ENCODE data around the gene VIT. TPM values are rescaled to one million over a fixed set of nuclear protein-coding genes. Genes with fewer than 3 reads are reported as not detected.

VIT gene
- total RNA-seq: 1 to 10 TPM; 1.4 to 1.9 (median 1.7) TPM
- total RNA-seq (2013): 0.88 TPM

DNA sequence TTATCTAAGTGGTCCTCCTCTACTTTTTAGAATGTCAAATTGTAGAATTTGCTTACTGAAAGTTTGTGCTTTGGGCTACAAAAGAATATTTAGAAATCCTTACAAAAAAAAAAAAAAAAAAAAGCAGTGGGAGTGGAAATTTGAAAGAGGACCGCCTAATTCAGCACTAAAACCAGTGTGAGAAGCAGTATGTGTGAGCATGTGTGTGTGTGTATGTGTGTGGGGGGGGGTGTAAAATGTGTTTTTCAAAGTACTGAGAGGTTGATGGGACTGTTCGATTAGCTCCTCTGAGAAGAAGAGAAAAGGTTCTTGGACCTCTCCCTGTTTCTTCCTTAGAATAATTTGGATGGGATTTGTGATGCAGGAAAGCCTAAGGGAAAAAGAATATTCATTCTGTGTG is at the start of gene VIT:
Gene VIT (plus strand): TSS at position 175 of the 400 bp plus-strand sequence. CDS start 19,664 bp downstream, outside the sequence.
- DNase-seq (no peak), ATAC-seq (no peak)
- Histone ChIP-seq H3K27ac (ENCODE audit: low read length) (no peak within 1 kb of the TSS), H3K4me3 (ENCODE audit: low read length) (no peak within 1 kb of the TSS), H3K4me1 (ENCODE audit: control insufficient read depth, insufficient read depth, low read length) (no peaks in the 10 kb centered on the region), H3K27me3 (ENCODE audit: control insufficient read depth, insufficient read depth, low read length) (no peaks in the 10 kb centered on the region), H3K9me3 (ENCODE audit: control insufficient read depth, insufficient read depth, low read length) (no peaks in the 10 kb centered on the region), H3K36me3 (ENCODE audit: control insufficient read depth, insufficient read depth, low read length) (no peaks in the 10 kb centered on the region)
- no peak within 1 kb of the TSS for H3K27ac Mint-ChIP-seq
- H3K4me1 Mint-ChIP-seq: no peaks in the 10 kb centered on the region
- no peaks in the 10 kb centered on the region for H3K36me3 Mint-ChIP-seq
- WGBS (ENCODE audit: insufficient coverage): 73% methylated on average over 2 of the region's 2 CpGs
- intact Hi-C loops (cut with micrococcal nuclease): no loop called here
- no peaks in the 10 kb centered on the region for H3K9me3 Mint-ChIP-seq
- H3K4me3 Mint-ChIP-seq: no peak within 1 kb of the TSS
- H3K27me3 Mint-ChIP-seq (ENCODE audit: low read depth in 2 of 2): peaks cover 0 to 7% of the 10 kb centered on the region in 2 donors
- TF ChIP-seq, protein P1, sequence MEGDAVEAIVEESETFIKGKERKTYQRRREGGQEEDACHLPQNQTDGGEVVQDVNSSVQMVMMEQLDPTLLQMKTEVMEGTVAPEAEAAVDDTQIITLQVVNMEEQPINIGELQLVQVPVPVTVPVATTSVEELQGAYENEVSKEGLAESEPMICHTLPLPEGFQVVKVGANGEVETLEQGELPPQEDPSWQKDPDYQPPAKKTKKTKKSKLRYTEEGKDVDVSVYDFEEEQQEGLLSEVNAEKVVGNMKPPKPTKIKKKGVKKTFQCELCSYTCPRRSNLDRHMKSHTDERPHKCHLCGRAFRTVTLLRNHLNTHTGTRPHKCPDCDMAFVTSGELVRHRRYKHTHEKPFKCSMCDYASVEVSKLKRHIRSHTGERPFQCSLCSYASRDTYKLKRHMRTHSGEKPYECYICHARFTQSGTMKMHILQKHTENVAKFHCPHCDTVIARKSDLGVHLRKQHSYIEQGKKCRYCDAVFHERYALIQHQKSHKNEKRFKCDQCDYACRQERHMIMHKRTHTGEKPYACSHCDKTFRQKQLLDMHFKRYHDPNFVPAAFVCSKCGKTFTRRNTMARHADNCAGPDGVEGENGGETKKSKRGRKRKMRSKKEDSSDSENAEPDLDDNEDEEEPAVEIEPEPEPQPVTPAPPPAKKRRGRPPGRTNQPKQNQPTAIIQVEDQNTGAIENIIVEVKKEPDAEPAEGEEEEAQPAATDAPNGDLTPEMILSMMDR (IDR thresholded peaks at IDR 0.05): no peak

DNA sequence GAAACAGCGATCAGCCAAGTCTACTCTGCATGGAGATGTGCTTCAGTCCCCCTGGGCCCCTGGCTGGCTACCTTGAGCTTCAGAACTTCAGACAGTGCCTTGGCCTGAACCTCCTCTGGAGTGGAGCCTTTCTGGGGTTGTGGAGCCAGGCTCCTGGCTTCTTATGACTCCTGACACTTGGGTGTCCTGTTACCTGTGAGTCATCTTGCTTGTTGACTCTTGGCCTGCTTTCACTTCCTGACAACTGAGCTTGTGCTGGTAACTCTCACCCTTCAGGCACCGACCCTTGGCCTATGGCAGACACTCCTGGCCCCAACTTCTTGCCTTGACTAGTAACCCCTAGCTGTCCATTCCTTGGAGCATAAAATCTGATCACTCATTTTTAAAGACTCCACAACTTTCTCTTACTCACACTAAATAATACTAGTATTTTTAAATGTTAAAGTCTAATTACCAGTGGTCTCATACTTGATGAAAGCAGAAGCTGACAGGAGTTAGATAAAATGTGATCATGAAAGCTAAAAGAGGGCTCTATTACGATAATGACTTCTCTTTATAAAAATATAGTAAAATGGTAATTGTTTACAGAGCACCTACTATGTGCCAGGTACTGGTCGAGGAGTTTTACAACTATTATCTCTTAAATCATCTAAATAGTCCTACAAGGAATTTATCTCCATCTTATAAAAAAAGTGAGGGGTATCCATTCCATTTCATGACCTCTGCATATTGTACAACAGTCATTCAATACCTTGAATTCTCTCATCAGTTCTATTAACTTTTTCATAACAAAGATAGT is 46.3 kb upstream of the VIT start:
- Histone ChIP-seq H3K9me3 (ENCODE audit: control insufficient read depth, insufficient read depth, low read length) (no peaks in the 10 kb centered on the region), H3K4me1 (ENCODE audit: control insufficient read depth, insufficient read depth, low read length) (no peaks in the 10 kb centered on the region), H3K4me3 (ENCODE audit: low read length) (no peak overlapping the region), H3K36me3 (ENCODE audit: control insufficient read depth, insufficient read depth, low read length) (no peaks in the 10 kb centered on the region), H3K27me3 (ENCODE audit: control insufficient read depth, insufficient read depth, low read length) (no peaks in the 10 kb centered on the region), H3K27ac (ENCODE audit: low read length) (no peak overlapping the region)
- 74% methylated on average over 2 of the region's 4 CpGs for WGBS (ENCODE audit: insufficient coverage)
- no peak overlapping the region for H3K27ac Mint-ChIP-seq
- DNase-seq (no peak), ATAC-seq (no peak)
- H3K9me3 Mint-ChIP-seq: no peaks in the 10 kb centered on the region
- peaks cover 0 to 10% of the 10 kb centered on the region in 2 donors for H3K27me3 Mint-ChIP-seq (ENCODE audit: low read depth in 2 of 2)
- H3K36me3 Mint-ChIP-seq: no peaks in the 10 kb centered on the region
- H3K4me1 Mint-ChIP-seq: no peaks in the 10 kb centered on the region
- intact Hi-C loops (cut with micrococcal nuclease): no loop called here
- H3K4me3 Mint-ChIP-seq: no peak overlapping the region
- TF ChIP-seq, protein P1 (IDR thresholded peaks at IDR 0.05): no peak

DNA sequence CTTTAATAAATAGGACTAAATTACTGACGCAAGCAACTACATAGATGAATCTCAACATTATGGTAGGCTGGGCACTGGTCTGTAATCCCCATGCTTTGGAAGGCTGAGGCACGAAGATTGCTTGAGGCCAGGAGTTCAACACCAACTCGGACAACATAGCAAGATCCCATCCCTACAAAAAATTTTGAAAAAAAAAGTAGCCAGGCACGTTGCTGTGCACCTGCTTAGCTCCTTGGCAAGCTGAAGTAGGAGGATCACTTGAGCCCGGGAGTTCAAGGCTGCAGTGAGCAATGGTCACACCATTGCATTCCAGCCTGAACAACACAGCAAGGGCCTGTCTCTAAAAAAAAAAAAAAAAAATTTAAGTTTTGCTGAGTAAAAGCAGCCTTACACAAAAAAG is 43.4 kb upstream of the VIT start:
- no peaks in the 10 kb centered on the region for H3K36me3 Mint-ChIP-seq
- no peak overlapping the region for H3K27ac Mint-ChIP-seq
- no peak for ATAC-seq
- no peaks in the 10 kb centered on the region for H3K4me1 Mint-ChIP-seq
- no peaks in the 10 kb centered on the region for H3K4me1 ChIP-seq (ENCODE audit: control insufficient read depth, insufficient read depth, low read length)
- H3K27me3 ChIP-seq (ENCODE audit: control insufficient read depth, insufficient read depth, low read length): no peaks in the 10 kb centered on the region
- H3K36me3 ChIP-seq (ENCODE audit: control insufficient read depth, insufficient read depth, low read length): no peaks in the 10 kb centered on the region
- TF ChIP-seq, protein P1 (IDR thresholded peaks at IDR 0.05): no peak
- 89% methylated on average over 5 of the region's 5 CpGs for WGBS (ENCODE audit: insufficient coverage)
- H3K9me3 ChIP-seq (ENCODE audit: control insufficient read depth, insufficient read depth, low read length): no peaks in the 10 kb centered on the region
- H3K4me3 Mint-ChIP-seq: no peak overlapping the region
- no peak overlapping the region for H3K27ac ChIP-seq (ENCODE audit: low read length)
- no peaks in the 10 kb centered on the region for H3K9me3 Mint-ChIP-seq
- intact Hi-C loops (cut with micrococcal nuclease): no loop called here
- no peak for DNase-seq
- peaks cover 0 to 10% of the 10 kb centered on the region in 2 donors for H3K27me3 Mint-ChIP-seq (ENCODE audit: low read depth in 2 of 2)
- H3K4me3 ChIP-seq (ENCODE audit: low read length): no peak overlapping the region
